NCI-H524 treated with DMSO at 0.1 percent for 48 hours (cell line): ENCODE data around the gene NDUFC2.
"Not testable (repeated sequence)": the region's sequence is repeated elsewhere in the genome, so short reads cannot be mapped to it uniquely, and the experiment has no call there.

ENCODE experiments used
- DNase-seq: peaks from one replicate; lab custom pipeline; 2025; lab: John Stamatoyannopoulos, UW

NDUFC2 gene

GRCh38 chr11:78079232-78080083 is at the start of gene NDUFC2:
Gene NDUFC2, minus strand, starts transcription at chr11:78079862. Its CDS starts 118 bp downstream, at chr11:78079744.
- DNase-seq, result peak; percentile 14

- DNase-seq, result no peak
Observed at GRCh38 chr11:78127403-78127802, 47.7 kb upstream of the NDUFC2 start.

GRCh38 chr11:78112582-78113275 is 33.1 kb upstream of the NDUFC2 start:
- DNase-seq, result no peak

- no peak for DNase-seq
Observed at GRCh38 chr11:78111298-78111697, 31.6 kb upstream of the NDUFC2 start.

GRCh38 chr11:78110830-78111229 is 31.2 kb upstream of the NDUFC2 start:
- DNase-seq, result no peak

- no peak for DNase-seq
Observed at GRCh38 chr11:78110351-78110750, 30.7 kb upstream of the NDUFC2 start.

- peak; percentile 95 for DNase-seq
Observed at GRCh38 chr11:78109081-78110015, 29.7 kb upstream of the NDUFC2 start.

- no peak for DNase-seq
Observed at GRCh38 chr11:78100676-78101472, 21.2 kb upstream of the NDUFC2 start.

GRCh38 chr11:78100261-78100660 is 20.6 kb upstream of the NDUFC2 start:
- DNase-seq, result no peak

GRCh38 chr11:78099666-78100065 is 20.0 kb upstream of the NDUFC2 start:
- DNase-seq, result no peak

GRCh38 chr11:78097666-78098385 is 18.2 kb upstream of the NDUFC2 start:
- no peak for DNase-seq

GRCh38 chr11:78094250-78094649 is 14.6 kb upstream of the NDUFC2 start:
- no peak for DNase-seq

GRCh38 chr11:78086521-78087074 is 6.9 kb upstream of the NDUFC2 start:
- not testable (repeated sequence) for DNase-seq

- DNase-seq, result no peak
Observed at GRCh38 chr11:78085972-78086371, 6.3 kb upstream of the NDUFC2 start.

- not testable (repeated sequence) for DNase-seq
Observed at GRCh38 chr11:78084506-78084905, 4.8 kb upstream of the NDUFC2 start.

GRCh38 chr11:78083021-78083420 is 3.4 kb upstream of the NDUFC2 start:
- DNase-seq, result no peak

- DNase-seq, result no peak
Observed at GRCh38 chr11:78082146-78082545, 2.5 kb upstream of the NDUFC2 start.

- DNase-seq, result no peak
Observed at GRCh38 chr11:78081583-78081982, 1.9 kb upstream of the NDUFC2 start.

GRCh38 chr11:78080818-78081495 is 1.3 kb upstream of the NDUFC2 start:
- DNase-seq, result no peak
